NCI-H446 (cell line): ENCODE results near the gene CCDC136.

ENCODE experiments used
- DNase-seq, 2 experiments: peaks; one replicate each; lab custom pipeline; 2025; lab: John Stamatoyannopoulos, UW

Gene CCDC136

DNA sequence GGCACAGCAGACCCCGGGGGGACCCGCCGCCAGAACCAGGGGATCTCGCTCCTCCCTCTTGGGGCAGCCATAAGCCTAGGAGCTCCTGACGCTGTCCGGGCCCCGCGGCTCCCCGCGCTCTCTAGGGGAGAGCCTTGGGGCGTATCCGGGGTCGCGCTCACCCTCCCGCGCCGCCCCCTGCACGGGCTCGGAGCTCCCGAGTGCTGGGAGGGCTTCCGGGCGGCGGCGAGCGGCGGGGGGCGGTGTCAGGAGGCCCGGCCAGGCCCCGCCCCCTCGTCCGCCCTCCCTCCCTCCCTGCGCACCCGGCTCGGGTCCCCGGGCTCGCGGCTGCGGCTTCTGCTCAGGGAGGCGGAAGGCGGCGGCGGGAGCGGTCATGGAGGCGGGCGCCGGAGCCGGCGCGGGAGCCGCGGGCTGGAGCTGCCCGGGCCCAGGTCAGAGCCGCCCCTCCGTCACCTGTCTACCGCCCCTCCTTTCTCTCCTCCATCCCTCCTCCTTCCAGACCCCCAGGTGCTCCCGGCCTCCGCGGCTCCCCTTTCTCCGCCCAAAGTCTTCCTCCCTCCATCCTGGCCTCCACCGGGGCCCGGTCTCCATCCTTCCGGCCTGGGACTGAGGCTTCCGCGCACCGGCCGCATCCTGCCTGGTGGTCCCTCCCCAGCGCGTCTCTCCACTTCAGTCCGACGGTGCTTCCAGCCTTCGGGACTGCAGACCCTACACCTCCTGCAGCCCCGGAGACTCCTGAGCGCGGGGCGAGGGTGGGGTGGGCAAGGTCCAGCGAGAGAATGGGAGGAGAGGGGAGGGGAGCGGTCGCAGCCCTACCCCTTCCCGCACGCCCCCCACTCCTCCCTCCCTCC lies at the start of gene CCDC136:
CCDC136 (plus strand) TSS at position 848 of the 851 bp plus-strand sequence. CDS start 444 bp downstream, outside the sequence.
- peak in 1 of 2 experiments; percentile 52 for DNase-seq

DNA sequence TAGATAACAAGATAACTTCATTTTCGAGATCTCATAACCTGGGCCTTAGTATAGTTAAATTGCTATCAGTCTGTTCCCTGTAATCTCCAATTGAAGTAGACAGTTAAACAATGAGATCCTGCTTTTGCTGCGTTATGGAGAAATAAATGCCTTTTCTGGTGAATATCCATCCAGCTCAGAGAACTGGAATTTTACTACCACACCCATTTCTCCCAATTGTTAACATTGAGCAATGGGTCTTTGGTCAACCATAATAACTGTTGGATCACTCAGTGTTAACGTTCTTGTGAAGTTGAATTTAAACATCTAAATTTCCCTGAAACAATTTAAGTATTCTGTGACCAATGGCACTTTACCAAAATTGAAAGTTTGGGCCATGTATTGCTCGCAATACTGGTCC lies 49.6 kb upstream of the CCDC136 start:
- DNase-seq = no peak

DNA sequence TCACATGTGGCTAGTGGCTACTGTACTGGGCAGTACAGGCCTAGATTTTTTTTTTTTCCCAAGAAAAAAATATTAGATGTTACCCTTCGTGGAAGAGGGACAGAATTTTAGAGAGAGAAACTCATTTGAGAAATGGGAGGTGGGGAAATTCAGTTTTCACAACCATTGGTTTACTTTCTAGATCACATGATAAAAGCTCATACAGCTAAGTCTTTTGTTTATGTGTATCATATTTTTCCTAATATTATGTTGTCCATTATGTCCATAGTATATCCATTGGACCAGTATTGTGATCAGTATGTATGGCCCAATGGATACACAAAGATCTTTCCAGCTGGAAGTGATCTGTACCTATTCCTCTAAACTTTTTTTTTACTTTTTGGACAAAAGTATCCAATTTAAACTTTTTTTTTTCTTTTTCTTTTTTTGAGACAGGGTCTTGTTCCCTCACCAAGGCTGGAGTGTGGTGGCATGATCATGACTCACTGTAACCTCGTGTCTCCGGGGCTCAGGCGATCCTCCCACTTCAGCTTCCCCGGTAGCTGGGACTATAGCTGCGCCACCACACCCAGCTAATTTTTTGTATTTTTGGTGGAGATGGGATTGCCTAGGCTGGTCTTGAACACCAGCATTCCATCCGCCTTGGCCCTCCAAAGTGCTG lies 48.5 kb upstream of the CCDC136 start:
- DNase-seq = no peak

GRCh38 chr7:128744366-128744905 lies 47.3 kb upstream of the CCDC136 start:
- no peak for DNase-seq

DNA sequence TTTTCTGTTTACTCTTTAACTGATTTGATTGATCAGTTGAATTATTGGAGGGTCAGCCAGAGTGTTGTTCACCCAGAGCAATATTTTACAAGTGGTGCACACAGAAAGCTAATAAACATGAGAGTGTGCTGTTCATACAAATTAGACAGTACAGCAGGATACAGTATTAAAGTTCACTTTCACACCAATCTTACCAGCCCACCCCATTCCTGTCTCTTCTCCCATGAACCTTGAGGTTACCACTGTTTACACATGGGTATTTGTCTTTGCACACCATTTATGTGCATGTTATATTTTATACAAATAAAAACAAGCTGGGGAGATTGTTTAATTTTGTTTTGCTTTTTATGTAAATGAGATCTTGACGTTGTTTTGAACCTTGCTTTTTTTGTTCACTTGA lies 46.1 kb upstream of the CCDC136 start:
- no peak for DNase-seq

GRCh38 chr7:128747327-128748079 lies 44.3 kb upstream of the CCDC136 start:
- DNase-seq = no peak

GRCh38 chr7:128752251-128752650 lies 39.5 kb upstream of the CCDC136 start:
- DNase-seq = no peak

GRCh38 chr7:128755075-128755818 lies 36.5 kb upstream of the CCDC136 start:
- DNase-seq = no peak

DNA sequence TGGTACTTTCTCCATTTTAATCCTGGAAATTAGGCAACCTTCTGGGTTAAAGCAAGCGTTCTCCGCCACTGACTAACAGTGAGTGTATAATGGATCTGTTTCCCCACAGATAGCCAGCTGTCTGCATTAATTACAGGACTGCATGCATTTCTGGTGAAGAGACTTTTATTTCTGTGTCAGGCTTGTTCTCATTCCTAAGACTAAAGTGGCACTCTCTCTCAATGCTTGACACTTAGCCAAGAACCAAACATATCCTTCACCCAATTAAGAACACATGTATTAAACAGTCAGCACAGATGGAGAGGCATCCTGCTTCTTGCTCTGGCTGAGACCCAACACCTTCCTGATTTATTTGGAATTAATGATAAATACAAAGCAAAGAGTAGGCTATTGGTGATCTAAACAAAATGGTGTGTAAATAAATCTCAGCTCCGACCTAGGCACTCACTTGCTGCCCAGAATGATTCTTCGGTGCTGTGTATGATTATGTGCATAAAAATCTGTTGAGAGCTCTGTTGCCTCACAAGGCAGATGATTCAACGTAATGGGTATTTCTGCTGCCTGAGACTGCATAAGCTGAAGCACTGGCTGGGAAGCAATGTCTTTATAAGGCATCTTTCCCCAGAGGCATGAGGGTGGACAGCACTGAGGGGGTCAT lies 35.8 kb upstream of the CCDC136 start:
- DNase-seq = peak; percentile 52 to 82

GRCh38 chr7:128757203-128757602 lies 34.6 kb upstream of the CCDC136 start:
- no peak for DNase-seq

DNA sequence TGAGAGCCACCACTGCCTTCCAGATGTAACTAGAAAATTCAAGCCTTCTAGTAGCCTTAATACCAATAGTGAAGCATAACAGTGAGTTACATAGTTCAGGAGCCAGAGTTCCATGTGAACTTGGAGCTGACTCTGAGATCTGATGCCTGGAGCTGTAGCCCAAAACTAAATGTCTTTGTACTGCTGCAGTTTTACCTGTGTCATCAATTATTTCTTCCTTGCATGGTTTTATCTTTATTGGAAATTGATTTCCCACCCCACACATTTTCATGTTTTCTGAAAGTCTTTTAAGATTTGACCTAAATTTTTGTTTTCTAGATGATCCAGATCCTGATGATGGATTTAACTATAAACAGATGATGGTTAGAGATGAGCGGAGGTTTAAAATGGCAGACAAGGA lies 33.2 kb upstream of the CCDC136 start:
- DNase-seq = no peak

DNA sequence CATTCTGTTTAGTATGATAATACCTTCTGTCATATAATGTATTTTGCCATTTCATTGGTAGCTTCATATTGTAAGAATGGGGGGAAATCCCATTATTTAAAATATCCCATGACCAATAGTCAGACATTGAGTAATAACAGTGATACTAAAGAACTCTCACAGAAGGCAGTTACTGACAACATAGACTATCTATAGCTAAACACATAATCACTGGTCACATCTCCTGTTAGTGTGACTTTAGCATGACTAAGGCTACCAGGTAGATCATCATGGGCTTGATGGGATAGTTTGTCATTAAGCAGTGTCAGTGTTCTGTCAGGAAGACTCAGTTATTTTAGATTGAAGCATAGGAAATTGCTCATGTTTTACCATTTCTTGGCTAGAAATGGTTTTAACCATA lies 32.5 kb upstream of the CCDC136 start:
- DNase-seq = no peak

DNA sequence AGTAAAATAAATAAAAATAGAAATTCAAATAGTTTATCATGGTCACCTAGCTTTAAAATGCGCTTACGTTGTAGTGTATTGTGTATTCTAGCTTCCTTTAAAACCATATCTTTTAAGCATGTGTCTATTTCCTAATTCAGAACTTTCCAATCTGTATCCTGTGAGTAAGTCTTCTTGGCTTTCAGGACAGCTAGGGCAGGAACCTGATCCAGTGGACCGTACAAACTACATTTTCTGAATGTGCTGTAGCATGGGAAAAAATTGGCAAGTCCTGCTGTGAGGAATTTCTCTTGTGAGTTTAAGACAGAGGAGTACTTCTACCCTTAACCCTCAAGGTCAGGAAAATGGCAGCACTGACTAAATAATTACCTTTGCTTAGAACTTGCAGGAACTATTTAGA lies 28.2 kb upstream of the CCDC136 start:
- no peak for DNase-seq

- no peak for DNase-seq
These were observed 24.2 kb upstream of the CCDC136 start for GRCh38 chr7:128767475-128768110.

DNA sequence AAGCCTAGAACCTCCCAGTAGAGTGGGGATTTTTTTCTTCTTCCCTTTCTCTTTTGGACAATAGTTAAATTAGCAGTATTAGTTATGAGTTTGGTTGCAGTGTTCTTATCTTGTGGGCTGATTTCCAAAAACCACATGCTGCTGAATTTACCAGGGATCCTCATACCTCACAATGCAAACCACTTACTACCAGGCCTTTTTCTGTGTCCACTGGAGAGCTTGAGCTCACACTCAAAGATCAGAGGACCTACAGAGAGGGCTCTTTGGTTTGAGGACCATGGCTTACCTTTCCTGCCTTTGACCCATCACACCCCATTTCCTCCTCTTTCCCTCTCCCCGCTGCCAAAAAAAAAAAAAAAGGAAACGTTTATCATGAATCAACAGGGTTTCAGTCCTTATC lies 21.5 kb upstream of the CCDC136 start:
- DNase-seq = no peak

DNA sequence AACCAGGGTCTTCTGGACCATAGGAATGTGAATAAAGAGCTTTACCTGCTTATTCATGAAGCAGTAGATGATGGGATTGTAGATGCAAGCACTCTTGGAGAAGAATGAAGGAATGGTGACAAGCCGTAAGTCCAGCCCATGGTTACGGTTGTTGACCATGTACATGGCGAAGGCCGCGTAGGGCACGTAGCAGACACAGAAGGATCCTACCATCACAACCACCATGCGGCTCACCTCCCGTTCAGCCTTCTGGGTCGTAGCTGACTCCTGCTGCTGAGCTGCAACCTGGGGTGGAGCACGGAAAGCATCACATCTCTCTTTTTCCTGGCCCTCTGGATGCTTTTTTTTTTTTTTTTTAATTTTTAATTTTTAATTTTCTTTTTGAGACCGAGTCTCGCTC lies 18.2 kb upstream of the CCDC136 start:
- DNase-seq = no peak

DNA sequence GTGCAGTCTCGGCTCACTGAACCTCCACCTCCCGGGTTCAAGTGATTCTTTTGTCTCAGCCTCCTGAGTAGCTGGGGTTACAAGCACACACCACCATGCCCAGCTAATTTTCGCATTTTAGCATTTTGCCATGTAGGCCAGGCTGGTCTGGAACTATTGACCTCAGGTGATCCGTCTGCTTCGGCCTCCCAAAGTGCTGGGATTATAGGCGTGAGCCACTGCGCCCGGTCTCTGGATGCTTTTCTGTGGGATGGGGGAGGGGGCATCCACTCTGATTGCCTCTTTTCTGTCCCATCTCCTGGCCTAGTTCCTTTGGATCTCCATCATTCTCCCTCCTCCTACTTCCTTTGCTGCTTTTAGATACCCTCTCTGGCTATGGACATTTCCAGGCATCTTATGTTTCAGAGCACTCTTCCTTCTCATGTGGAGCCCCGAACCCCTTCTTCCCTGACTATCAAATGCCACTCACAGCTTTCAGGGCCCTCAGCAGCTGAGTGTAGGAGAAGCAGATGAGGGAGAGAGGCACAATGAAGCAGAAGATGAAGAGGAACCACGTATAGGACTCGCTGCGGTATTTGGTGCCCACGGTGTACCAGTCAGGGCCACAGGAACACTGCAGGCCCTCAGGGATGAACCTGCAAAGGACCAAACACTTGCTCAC lies 17.6 kb upstream of the CCDC136 start:
- DNase-seq = no peak

- no peak for DNase-seq
These were observed 16.8 kb upstream of the CCDC136 start for GRCh38 chr7:128774921-128775320.

GRCh38 chr7:128775744-128776474 lies 15.9 kb upstream of the CCDC136 start, which contains the start of gene OPN1SW:
OPN1SW (minus strand) TSS chr7:128775794; CDS start chr7:128775781, 13 bp downstream.
- DNase-seq = no peak
